WTC11 (cell line): ENCODE data around the gene CCDC127.

Experiments used
- ATF1 ChIP-seq: sonication (generic); formaldehyde crosslinking; IDR thresholded peaks from 2 replicates; pipeline ENCODE4 v1.8.1; 2023; ENCODE audit warnings: mild to moderate bottlenecking, moderate library complexity, missing genetic modification reagents
- CREM ChIP-seq: sonication (generic); formaldehyde crosslinking; IDR thresholded peaks from 2 replicates; pipeline ENCODE4 v1.8.1; 2022; ENCODE audit warnings: mild to moderate bottlenecking, missing genetic modification reagents, moderate library complexity
- CTCF ChIP-seq: fragments of 200-600 bp; IDR thresholded peaks from 2 replicates; pipeline ENCODE4 v1.8.0; 2022; ENCODE audit warnings: antibody characterized with exemption
- EMX1 ChIP-seq: fragments of 250-450 bp; sonication (Bioruptor Pico); IDR thresholded peaks from 2 replicates; pipeline ENCODE4 v1.8.0; 2021; ENCODE audit warnings: mild to moderate bottlenecking
- HMGA2 ChIP-seq: fragments of 250-450 bp; sonication (Bioruptor Pico); IDR thresholded peaks from 2 replicates; pipeline ENCODE4 v1.4.0; 2021; ENCODE audit warnings: mild to moderate bottlenecking, moderate library complexity
- HMGXB4 ChIP-seq: sonication (generic); formaldehyde crosslinking; IDR thresholded peaks from 2 replicates; pipeline ENCODE4 v1.8.1; 2023; ENCODE audit warnings: mild to moderate bottlenecking, moderate library complexity, missing genetic modification reagents
- OVOL2 ChIP-seq: fragments of 250-450 bp; sonication (Bioruptor Pico); IDR thresholded peaks from 2 replicates; pipeline ENCODE4 v1.9.0; 2021; ENCODE audit warnings: mild to moderate bottlenecking, borderline replicate concordance
- TEAD4 ChIP-seq: sonication (generic); formaldehyde crosslinking; IDR thresholded peaks from 2 replicates; pipeline ENCODE4 v1.8.0; 2022; ENCODE audit warnings: mild to moderate bottlenecking, missing genetic modification reagents
- ZNF121 ChIP-seq: sonication (generic); formaldehyde crosslinking; IDR thresholded peaks from 2 replicates; pipeline ENCODE4 v1.8.0; 2023; ENCODE audit warnings: missing genetic modification reagents
- ZNF263 ChIP-seq: sonication (generic); formaldehyde crosslinking; IDR thresholded peaks from 2 replicates; pipeline ENCODE4 v1.8.1; 2022; ENCODE audit warnings: low read depth, mild to moderate bottlenecking, moderate library complexity, missing genetic modification reagents
- TF ChIP-seq, protein P1 (sequence below): sonication (generic); formaldehyde crosslinking; IDR thresholded peaks from 2 replicates; pipeline ENCODE4 v1.8.1; 2023; ENCODE audit warnings: mild to moderate bottlenecking, missing genetic modification reagents, moderate library complexity
- TF ChIP-seq, protein P2 (sequence below): sonication (generic); formaldehyde crosslinking; IDR thresholded peaks from 2 replicates; pipeline ENCODE4 v1.8.0; 2022; ENCODE audit warnings: mild to moderate bottlenecking, missing genetic modification reagents
- TF ChIP-seq, protein P3 (sequence below): sonication (generic); formaldehyde crosslinking; IDR thresholded peaks from 2 replicates; pipeline ENCODE4 v1.8.0; 2022; ENCODE audit warnings: mild to moderate bottlenecking, missing genetic modification reagents

- TF ChIP-seq, protein P1, sequence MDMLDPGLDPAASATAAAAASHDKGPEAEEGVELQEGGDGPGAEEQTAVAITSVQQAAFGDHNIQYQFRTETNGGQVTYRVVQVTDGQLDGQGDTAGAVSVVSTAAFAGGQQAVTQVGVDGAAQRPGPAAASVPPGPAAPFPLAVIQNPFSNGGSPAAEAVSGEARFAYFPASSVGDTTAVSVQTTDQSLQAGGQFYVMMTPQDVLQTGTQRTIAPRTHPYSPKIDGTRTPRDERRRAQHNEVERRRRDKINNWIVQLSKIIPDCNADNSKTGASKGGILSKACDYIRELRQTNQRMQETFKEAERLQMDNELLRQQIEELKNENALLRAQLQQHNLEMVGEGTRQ (CRISPR knock-in tag), result no peak
- TF ChIP-seq CTCF, result no peak
- no peak for TF ChIP-seq ATF1
- no peak for TF ChIP-seq CREM (CRISPR knock-in tag)
- TF ChIP-seq ZNF263, result no peak
- TF ChIP-seq, protein P2, sequence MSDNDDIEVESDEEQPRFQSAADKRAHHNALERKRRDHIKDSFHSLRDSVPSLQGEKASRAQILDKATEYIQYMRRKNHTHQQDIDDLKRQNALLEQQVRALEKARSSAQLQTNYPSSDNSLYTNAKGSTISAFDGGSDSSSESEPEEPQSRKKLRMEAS, result no peak
- TF ChIP-seq TEAD4 (CRISPR knock-in tag), result no peak
- no peak for TF ChIP-seq ZNF121 (CRISPR knock-in tag)
- TF ChIP-seq OVOL2 (CRISPR knock-in tag), result no peak
- TF ChIP-seq, protein P3, sequence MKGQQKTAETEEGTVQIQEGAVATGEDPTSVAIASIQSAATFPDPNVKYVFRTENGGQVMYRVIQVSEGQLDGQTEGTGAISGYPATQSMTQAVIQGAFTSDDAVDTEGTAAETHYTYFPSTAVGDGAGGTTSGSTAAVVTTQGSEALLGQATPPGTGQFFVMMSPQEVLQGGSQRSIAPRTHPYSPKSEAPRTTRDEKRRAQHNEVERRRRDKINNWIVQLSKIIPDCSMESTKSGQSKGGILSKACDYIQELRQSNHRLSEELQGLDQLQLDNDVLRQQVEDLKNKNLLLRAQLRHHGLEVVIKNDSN (CRISPR knock-in tag), result no peak
- TF ChIP-seq EMX1, result no peak
- TF ChIP-seq HMGXB4 (CRISPR knock-in tag), result no peak
- no peak for TF ChIP-seq HMGA2 (CRISPR knock-in tag)
Observed at GRCh38 chr5:225334-225733, 7.4 kb upstream of the CCDC127 start.
